NCI-H1930 (cell line): ENCODE results near the gene RXRA.

Experiments
- DNase-seq, 2 experiments: peaks; one replicate each; lab custom pipeline; 2025; lab: John Stamatoyannopoulos, UW

The RXRA gene

DNA sequence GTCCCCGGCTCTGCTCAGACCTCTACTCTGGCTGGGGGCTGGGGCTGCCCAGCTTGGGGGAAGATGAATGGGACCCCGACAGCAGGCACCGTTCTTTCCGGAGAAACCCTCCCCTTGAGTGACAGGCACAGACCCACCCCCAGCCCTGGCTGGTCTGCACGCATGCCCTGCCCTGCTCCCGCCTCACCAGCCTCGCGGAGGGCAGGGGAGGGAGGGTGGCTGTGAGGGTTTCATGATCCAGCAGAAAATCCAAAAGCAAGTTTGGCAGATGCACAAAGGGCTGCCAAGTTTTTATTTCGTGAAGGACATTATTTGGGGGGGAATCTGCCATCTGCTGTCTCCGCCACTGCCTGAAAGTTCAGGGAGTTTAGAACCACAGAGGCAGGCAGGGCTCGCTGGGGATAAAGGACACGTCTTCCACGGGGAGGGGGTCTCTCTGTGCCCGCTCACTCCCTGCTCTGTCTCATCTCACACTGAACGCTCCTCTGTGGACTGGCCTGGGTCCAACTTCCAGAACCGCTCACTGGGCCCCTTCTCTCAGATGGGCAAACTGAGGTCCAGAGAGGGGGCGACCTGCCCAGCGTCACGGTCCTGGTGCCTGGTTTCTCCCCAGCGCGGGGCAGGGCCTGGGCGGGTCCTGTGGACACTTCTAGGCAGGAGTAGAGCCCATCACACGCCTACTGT lies 92.9 kb downstream of the RXRA start:
- DNase-seq: no peak

GRCh38 chr9:134419684-134420076 lies 93.4 kb downstream of the RXRA start:
- DNase-seq: no peak

GRCh38 chr9:134420281-134420845 lies 94.1 kb downstream of the RXRA start:
- no peak for DNase-seq

GRCh38 chr9:134420974-134421432 lies 94.7 kb downstream of the RXRA start:
- DNase-seq: no peak

GRCh38 chr9:134421888-134422287 lies 95.6 kb downstream of the RXRA start:
- DNase-seq: no peak

DNA sequence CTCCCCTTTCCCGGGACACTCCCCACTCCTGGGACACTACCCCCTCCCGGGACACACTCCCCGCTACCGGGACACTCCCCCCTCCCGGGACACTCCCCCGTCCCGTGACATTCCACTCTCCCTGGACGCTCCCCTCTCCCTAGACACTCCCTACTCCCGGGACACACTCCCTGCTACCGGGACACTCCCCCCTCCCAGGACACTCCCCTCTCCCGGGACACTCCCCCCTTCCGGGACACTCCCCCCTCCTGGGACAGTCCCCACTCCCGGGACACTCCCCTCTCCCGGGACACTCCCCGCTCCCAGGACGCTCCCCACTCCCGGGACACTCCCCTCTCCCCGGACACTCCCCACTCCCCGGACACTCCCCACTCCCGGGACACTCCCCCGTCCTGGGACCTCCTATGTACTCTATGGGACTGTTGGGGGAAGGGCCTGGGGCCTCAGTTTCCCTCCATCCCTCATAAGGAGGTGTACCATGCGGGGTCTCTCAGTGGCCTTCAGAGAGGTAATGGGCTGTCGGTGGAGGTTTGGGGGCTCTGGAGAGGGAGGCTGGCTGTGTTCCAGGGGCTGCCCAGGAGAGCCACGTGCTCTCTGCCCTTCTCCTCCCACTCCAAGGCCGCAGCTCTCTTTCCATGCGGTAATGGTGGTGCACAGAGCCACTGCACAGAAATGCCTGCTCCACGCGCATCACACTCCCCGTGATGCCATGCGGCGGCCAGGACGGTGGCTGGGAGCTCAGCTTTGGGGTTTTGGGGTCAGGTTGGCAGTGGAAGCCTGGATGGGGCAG lies 96.2 kb downstream of the RXRA start:
- no peak for DNase-seq

DNA sequence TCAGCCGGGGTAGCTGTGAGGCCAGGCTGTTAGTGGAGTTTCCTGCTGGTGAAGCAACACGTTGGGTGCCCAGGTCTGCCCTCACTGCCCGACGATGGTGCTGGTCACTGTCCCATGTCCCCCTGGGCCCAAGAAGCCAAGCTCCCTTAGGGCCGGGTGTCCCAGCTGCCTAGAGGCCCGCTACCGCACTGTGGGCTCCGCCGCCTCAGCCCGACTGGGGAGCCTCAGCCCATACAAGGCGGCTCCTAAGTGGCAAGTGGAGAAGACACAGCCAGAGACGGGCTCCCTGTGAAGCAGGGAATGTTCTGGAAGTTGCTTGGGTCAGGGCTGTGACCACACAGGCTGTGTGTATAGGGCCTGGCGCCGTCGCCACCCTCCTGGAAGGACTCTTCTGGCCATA lies 96.9 kb downstream of the RXRA start:
- no peak for DNase-seq

DNA sequence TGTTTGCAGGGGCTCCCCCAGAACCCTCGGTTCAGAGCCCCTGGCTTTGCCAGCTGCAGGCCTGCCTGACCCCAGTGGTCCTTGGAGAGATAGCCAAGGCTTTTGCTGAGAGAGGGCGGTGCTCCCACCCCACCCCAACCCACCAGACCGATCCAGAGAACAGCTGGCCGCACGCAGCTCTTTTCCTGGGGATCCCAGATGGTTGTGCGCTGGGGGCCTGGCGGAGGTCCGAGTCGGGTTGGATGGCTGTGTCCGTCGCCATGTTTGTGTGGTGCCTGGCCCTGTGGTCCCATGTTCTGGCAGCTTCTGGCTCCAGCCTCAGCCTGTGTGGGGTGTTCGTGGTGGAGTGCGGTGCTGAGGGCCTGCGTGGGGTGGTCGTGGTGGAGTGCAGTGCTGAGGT lies 97.5 kb downstream of the RXRA start:
- DNase-seq: no peak

- no peak for DNase-seq
These were observed 98.6 kb downstream of the RXRA start for GRCh38 chr9:134424818-134425217.

DNA sequence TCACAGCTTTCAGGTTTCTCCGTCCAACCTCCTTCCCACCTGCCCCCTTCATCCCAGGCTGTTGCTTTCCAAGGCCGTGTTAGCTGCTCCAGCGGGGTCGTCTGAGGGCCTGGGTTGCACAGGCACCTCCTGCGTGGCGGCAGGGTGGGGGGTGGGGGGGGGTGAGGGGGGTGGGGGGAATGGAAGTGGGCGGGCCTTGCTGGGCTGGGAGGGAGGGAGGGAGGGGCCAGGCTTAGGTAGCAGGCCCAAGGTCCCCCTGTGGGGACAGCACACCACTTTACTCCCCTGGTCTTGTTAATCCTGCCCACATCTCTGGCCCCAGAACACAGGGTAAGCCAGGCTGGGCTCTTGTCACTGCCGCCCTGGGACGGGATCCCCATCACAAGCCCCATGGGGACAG lies 99.1 kb downstream of the RXRA start:
- no peak for DNase-seq

DNA sequence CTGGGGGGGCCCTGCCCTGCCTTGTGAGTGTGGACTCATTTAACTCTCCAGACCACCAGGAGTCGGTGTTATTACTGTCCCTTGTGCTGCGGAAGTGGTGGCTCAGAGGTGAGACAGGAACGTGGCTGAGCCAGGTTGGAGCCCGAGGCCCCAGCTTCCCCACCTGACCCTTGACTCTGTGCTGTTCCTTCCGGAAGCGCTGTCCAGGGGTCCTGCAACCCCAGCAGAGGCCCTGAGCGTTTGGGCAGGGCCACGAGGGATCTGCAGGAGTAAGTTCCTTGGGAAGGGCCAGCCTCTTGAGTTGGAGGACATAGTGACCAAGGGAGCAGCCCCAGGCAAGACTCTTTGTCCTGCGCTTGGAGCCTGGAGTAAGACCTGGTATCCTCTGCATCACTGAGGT lies 99.6 kb downstream of the RXRA start:
- DNase-seq: no peak

DNA sequence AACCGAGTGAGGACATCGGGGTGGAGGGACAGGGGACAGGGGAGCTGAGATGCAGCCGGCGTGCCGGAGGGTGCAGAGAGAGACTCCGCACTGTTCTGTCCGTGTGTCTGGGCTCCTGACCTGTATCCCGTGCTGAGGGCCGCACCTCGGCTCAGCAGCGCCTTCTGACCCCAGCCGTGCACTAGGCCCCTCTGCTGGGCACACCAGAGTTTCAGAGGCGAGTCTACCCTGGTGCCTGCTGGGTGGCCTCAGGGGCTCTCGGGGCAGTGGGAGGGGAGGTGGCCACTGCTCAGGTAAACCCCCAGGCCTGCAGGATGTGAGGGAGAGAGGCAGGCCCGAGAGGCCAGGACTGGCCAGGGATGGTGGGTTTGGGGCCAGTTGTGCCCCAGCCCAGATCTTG lies 100.2 kb downstream of the RXRA start:
- DNase-seq: no peak

DNA sequence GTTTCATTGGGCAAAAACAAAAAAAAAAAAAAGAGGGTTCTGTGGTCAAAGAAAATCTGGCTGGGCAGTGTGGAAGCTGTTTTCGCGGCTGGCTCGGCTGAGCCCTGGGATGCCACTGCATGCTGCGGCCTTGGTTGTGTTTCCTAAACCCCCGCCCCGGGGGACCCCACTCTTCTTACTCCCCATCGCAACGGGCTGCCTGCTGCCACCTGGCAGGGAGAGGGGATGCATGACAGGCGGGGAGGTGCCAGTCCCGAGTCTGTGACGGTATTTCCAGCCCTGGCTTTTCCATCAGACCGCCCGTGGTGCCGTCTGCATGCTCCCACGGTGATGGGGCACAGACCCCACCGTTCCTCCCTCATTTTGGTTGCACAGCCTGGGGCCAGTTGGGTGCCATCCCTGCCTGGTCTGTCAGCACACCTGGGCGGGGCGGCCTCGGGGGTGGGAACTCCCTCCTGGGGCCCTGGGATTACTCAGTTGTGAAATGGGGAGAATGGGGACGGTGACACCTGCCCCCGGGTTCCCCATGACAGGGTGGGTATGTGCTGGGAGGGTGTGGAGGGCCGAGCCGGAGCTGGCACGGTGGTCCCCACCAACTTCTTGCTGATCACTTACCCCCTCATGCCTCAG lies 101.0 kb downstream of the RXRA start:
- DNase-seq: no peak

DNA sequence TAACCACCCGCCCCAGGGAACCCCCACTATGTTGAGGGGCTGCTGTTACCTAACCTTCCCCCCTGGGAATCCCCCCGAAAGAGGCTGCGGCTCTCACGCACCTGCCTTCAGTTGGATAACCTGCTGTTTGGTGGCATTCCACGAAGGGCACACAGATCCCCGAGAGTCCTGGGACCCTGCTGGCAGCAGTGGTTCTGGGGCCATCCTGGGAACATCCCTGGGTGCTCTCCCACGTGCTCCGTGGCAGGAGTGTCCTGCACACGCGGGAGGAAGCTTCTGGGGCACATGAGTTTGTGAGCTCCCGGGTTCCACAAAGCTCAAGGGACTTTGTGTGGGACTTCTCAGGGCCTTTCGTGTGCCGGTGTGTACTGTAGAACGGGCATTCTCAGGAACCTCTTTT lies 102.3 kb downstream of the RXRA start:
- no peak for DNase-seq

- DNase-seq: no peak
These were observed 102.8 kb downstream of the RXRA start for GRCh38 chr9:134429007-134429406.

- no peak for DNase-seq
These were observed 103.2 kb downstream of the RXRA start for GRCh38 chr9:134429481-134429880.

DNA sequence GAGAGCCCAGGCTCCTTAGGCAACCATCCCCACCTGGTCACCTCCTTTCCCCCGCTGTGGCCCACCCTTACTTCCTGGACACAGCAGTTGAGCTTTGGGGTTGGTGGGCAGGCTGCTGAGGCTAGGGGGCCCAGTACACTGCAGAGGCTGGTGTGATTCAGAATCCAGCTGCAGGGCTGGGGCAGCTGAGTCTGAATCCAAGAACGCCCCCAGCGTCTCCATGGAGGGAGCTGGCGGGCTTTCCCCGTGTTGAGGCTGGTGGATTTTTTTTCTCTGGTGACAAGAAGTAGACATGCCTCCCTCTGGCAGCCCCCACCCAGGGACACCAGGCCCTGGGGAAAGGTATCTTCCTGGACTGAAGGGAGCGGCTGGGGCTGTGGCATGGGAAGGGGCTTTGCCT lies 104.8 kb downstream of the RXRA start:
- no peak for DNase-seq

- no peak for DNase-seq
These were observed 105.4 kb downstream of the RXRA start for GRCh38 chr9:134431626-134432025.

- no peak for DNase-seq
These were observed 106.2 kb downstream of the RXRA start for GRCh38 chr9:134432471-134432870.

DNA sequence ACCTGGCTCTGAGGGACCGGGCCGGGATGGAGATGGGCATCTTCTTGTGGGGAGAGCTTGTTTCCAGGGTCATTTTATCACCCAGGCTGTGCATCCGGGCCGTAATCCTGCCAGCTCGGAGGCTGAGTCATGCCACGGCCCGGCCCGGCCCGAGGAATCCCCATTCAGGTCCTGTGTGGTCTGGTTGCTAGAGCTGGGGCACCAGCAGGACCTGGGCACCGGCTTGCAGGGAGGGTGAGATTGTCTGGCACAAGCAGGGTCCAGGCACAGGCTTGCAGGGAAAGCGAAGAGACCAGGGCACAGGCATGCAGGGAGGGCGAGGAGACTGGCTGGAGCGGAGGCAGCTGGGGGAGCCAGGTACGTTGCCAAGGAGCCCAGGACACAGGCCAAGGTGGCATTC lies 106.8 kb downstream of the RXRA start:
- DNase-seq: no peak

GRCh38 chr9:134433909-134434882 lies 107.9 kb downstream of the RXRA start:
- no peak for DNase-seq
